Neuronal stem cell (in vitro differentiated cells): ENCODE results near the gene NPAS3.

Experiments
- DNase-seq: peaks from one replicate; pipeline ENCODE4 v3.0.0-alpha.2; 2013; ENCODE audit warnings: low spot score
- H2AFZ ChIP-seq: one replicate; pipeline ENCODE4 v1.6.1; 2013; ENCODE audit warnings: mild to moderate bottlenecking, low read length, inconsistent platforms
- H2AK5ac ChIP-seq: 2 replicates; pipeline ENCODE4 v1.6.1; 2013; ENCODE audit warnings: low read depth, mild to moderate bottlenecking, inconsistent platforms, low read length, moderate library complexity, mixed read lengths
- H2BK120ac ChIP-seq: 2 replicates; pipeline ENCODE4 v1.6.1; 2013; ENCODE audit warnings: low read depth, mild to moderate bottlenecking, inconsistent platforms, low read length, moderate library complexity, mixed read lengths
- H2BK12ac ChIP-seq: one replicate; pipeline ENCODE4 v1.6.1; 2013; ENCODE audit warnings: low read length, inconsistent platforms
- H2BK15ac ChIP-seq: 2 replicates; pipeline ENCODE4 v1.6.1; 2013; ENCODE audit warnings: mild to moderate bottlenecking, low read length, inconsistent platforms, mixed read lengths
- H2BK5ac ChIP-seq: one replicate; pipeline ENCODE4 v1.6.1; 2013; ENCODE audit warnings: inconsistent platforms, mild to moderate bottlenecking, low read length, moderate library complexity
- H3K14ac ChIP-seq: one replicate; pipeline ENCODE4 v1.6.1; 2013; ENCODE audit warnings: low read length, inconsistent platforms
- H3K18ac ChIP-seq: 2 replicates; pipeline ENCODE4 v1.6.1; 2013; ENCODE audit warnings: low read length, inconsistent platforms
- H3K23ac ChIP-seq: 2 replicates; pipeline ENCODE4 v1.6.1; 2013; ENCODE audit warnings: low read depth, mild to moderate bottlenecking, mixed read lengths, low read length, inconsistent platforms; ENCODE audit not compliant: poor library complexity
- H3K27ac ChIP-seq: replicated peaks from 3 replicates; pipeline ENCODE4 v1.5.1; 2013; ENCODE audit warnings: low read length, inconsistent platforms
- H3K27me3 ChIP-seq, 3 experiments: 2 replicates each; pipeline ENCODE4 v1.6.1; 2013; ENCODE audit warnings: low read length in 3 of 3, mild to moderate bottlenecking in 2 of 3, inconsistent platforms in 1 of 3, low read depth in 1 of 3, mixed read lengths in 1 of 3, moderate library complexity in 1 of 3; ENCODE audit not compliant: control insufficient read depth in 3 of 3, insufficient read depth in 3 of 3
- H3K36me3 ChIP-seq, 2 donors: replicated peaks in 1 of 2; 2 replicates each; pipeline ENCODE4 v1.6.1; 2013; ENCODE audit warnings: low read length in 2 of 2; ENCODE audit not compliant: control insufficient read depth in 2 of 2, insufficient read depth in 2 of 2
- H3K4ac ChIP-seq: 2 replicates; pipeline ENCODE4 v1.6.1; 2013; ENCODE audit warnings: inconsistent platforms, mild to moderate bottlenecking, low read length, moderate library complexity
- H3K4me1 ChIP-seq, 2 donors: 1 replicate in 1 of 2; 2 replicates in 1 of 2; pipeline ENCODE4 v1.6.1; 2013; ENCODE audit warnings: low read length in 2 of 2, low read depth in 1 of 2; ENCODE audit not compliant: control insufficient read depth in 2 of 2, insufficient read depth in 1 of 2
- H3K4me2 ChIP-seq: one replicate; pipeline ENCODE4 v1.6.1; 2013; ENCODE audit warnings: mild to moderate bottlenecking, low read length, inconsistent platforms; ENCODE audit not compliant: insufficient read depth, poor library complexity, severe bottlenecking
- H3K4me3 ChIP-seq, 2 donors: 2 replicates each; pipeline ENCODE4 v1.5.1; 2013; ENCODE audit warnings: low read length in 2 of 2, mild to moderate bottlenecking in 2 of 2, inconsistent platforms in 1 of 2, moderate library complexity in 1 of 2
- H3K79me1 ChIP-seq: one replicate; pipeline ENCODE4 v1.6.1; 2013; ENCODE audit warnings: low read depth, mild to moderate bottlenecking, inconsistent platforms, low read length, moderate library complexity
- H3K9ac ChIP-seq: one replicate; pipeline ENCODE4 v1.6.1; 2013; ENCODE audit warnings: mild to moderate bottlenecking, low read depth, low read length, inconsistent platforms; ENCODE audit not compliant: poor library complexity
- H3K9me3 ChIP-seq, 2 donors: replicated peaks in 1 of 2; 2 replicates each; pipeline versions ENCODE3 to v1.6.1; 2013; ENCODE audit warnings: low read length in 2 of 2, mild to moderate bottlenecking in 2 of 2, inconsistent platforms in 1 of 2, low read depth in 1 of 2, mixed read lengths in 1 of 2, moderate library complexity in 1 of 2; ENCODE audit not compliant: control insufficient read depth in 2 of 2, insufficient read depth in 1 of 2
- H4K8ac ChIP-seq: one replicate; pipeline ENCODE4 v1.6.1; 2013; ENCODE audit warnings: low read depth, mild to moderate bottlenecking, inconsistent platforms, low read length, moderate library complexity
- H4K91ac ChIP-seq: one replicate; pipeline ENCODE4 v1.6.1; 2013; ENCODE audit warnings: low read length, low read depth, mild to moderate bottlenecking, inconsistent platforms; ENCODE audit not compliant: poor library complexity
- WGBS, 2 donors: extraction: QIAGEN DNeasy Blood & Tissue Kit; methylation state at CpG; one replicate each; pipeline ENCODE4 v1.1.7; 2013; ENCODE audit warnings: missing lambda C conversion rate in 2 of 2, mixed read lengths in 1 of 2; ENCODE audit not compliant: insufficient read length in 2 of 2, insufficient replicate concordance in 1 of 2; ENCODE audit errors: extremely low coverage in 2 of 2; 5-methylcytosine and 5-hydroxymethylcytosine counted together

Gene NPAS3

DNA sequence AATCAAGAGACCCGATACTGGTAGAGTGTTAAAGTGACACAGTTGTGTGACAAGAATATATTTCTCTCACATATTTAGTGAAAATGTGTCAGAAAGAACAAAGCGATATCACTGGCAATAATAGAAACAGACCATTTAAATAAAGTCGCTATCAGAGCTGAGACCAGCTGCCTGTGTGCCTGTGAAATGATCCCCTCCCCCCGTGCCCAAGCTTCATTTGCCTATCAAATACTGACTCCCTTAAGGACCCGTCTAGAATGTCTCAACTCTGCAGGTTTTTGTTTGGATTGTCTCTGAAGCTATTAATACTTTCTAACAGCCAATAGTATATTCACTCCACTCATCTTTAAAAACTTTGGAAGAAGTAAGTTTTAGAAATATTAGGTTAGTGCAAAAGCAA is 913.3 kb downstream of the NPAS3 start:
- Histone ChIP-seq H3K4ac (no peak overlapping the region), H4K91ac (no peak overlapping the region), H2AK5ac (no peak overlapping the region), H3K23ac (no peak overlapping the region), H2BK15ac (no peak overlapping the region), H3K27me3 (peaks cover 0 to 8% (median 0%) of the 10 kb centered on the region in 3 experiments), H3K9me3 (no peaks in the 10 kb centered on the region), H3K27ac (no peak overlapping the region), H2BK5ac (no peak overlapping the region), H2BK120ac (no peak overlapping the region), H3K36me3 (no peaks in the 10 kb centered on the region), H3K9ac (no peak overlapping the region), H3K4me1 (peaks cover 2 to 9% of the 10 kb centered on the region in 2 donors), H3K79me1 (no peaks in the 10 kb centered on the region), H2AFZ (no peak overlapping the region), H3K4me3 (no peak overlapping the region), H3K4me2 (no peak overlapping the region), H2BK12ac (no peak overlapping the region), H4K8ac (no peak overlapping the region), H3K14ac (no peak overlapping the region), H3K18ac (no peak overlapping the region)
- DNase-seq, result no peak
- WGBS, 2 donors, result no CpG with 5 or more reads among the region's 5 CpGs
